Measurements from ENCODE around the gene MVD. TPM values are rescaled to one million over a fixed set of nuclear protein-coding genes. Genes with fewer than 3 reads are reported as not detected.

Gene MVD
- total and polyA plus RNA-seq, 3 experiments from 2014 or later: 25.6 to 59.7 (median 58.0) TPM

- Histone ChIP-seq H3K27me3 (ENCODE audit: insufficient read depth, low read length, poor library complexity, severe bottlenecking) (no peaks in the 10 kb centered on the region), H3K36me3 (ENCODE audit: insufficient read depth, low read length) (peaks cover 22% of the 10 kb centered on the region), H3K4me3 (ENCODE audit: low read length) (no peak overlapping the region), H3K9me3 (ENCODE audit: low read length) (no peaks in the 10 kb centered on the region), H3K4me1 (ENCODE audit: insufficient read depth, low read length) (peaks cover 6% of the 10 kb centered on the region), H3K27ac (ENCODE audit: low read depth, low read length) (no peak overlapping the region)
- no peak for DNase-seq
- H3K9me3 Mint-ChIP-seq: no peaks in the 10 kb centered on the region
- peaks cover 0 to 73% (median 3%) of the 10 kb centered on the region in 3 donors for H3K36me3 Mint-ChIP-seq
- H3K27me3 Mint-ChIP-seq: no peaks in the 10 kb centered on the region
- H3K4me3 Mint-ChIP-seq: peak overlapping the region in 1 of 7 donors; percentile 24
- peaks cover 5 to 16% (median 7%) of the 10 kb centered on the region in 3 donors for H3K4me1 Mint-ChIP-seq
- CTCF ChIA-PET: interaction anchor here (4.2 kb wide), 1 partner anchor 9 kb away, joined by 21 read pairs; no protein-coding TSS in a partner anchor
- H3K27ac Mint-ChIP-seq: peak overlapping the region in 3 of 8 donors; percentile 29 to 95 (median 45)
- POLR2A ChIA-PET: interaction anchor here (1.0 kb wide), 1 partner anchor 19 kb away, joined by 3 read pairs; no protein-coding TSS in a partner anchor
Measured at GRCh38 chr16:88629835-88630234, 33.1 kb downstream of the MVD start.

DNA sequence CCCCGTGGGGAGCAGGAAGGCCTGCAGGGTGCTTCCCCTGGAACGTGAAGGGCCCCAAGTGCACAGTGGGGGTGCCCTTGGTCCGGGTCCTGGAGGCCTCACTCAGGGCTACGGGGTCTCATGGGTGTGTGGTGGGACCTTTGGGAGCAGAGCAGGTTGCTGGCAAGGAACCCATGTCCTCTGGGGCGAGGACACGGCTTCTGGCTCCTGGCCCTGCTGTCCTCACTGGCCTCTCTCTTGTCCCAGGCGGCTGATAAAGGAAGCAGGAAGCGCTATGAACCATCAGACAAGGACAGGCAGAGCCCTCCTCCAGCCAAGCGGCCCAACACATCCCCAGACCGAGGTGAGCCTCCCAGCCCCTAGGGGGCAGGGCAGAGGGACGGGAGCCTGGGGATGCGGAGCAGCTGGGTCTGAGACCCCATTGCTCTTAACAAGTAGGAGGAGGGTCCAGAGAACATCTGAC is 34.3 kb downstream of the MVD start:
- H3K9me3 Mint-ChIP-seq: no peaks in the 10 kb centered on the region
- peak overlapping the region in 4 of 8 donors; percentile 23 to 86 (median 56) for H3K27ac Mint-ChIP-seq
- ChIA-PET CTCF (no interaction called here), POLR2A (no interaction called here)
- H3K4me3 Mint-ChIP-seq: no peak overlapping the region
- Histone ChIP-seq H3K27ac (ENCODE audit: low read depth, low read length) (peak overlapping the region; percentile 33), H3K4me3 (ENCODE audit: low read length) (no peak overlapping the region), H3K4me1 (ENCODE audit: insufficient read depth, low read length) (peaks cover 1% of the 10 kb centered on the region), H3K36me3 (ENCODE audit: insufficient read depth, low read length) (peaks cover 30% of the 10 kb centered on the region), H3K9me3 (ENCODE audit: low read length) (no peaks in the 10 kb centered on the region), H3K27me3 (ENCODE audit: insufficient read depth, low read length, poor library complexity, severe bottlenecking) (no peaks in the 10 kb centered on the region)
- peaks cover 0 to 82% (median 3%) of the 10 kb centered on the region in 3 donors for H3K36me3 Mint-ChIP-seq
- no peak for DNase-seq
- peaks cover 2 to 17% (median 6%) of the 10 kb centered on the region in 3 donors for H3K4me1 Mint-ChIP-seq
- H3K27me3 Mint-ChIP-seq: no peaks in the 10 kb centered on the region

DNA sequence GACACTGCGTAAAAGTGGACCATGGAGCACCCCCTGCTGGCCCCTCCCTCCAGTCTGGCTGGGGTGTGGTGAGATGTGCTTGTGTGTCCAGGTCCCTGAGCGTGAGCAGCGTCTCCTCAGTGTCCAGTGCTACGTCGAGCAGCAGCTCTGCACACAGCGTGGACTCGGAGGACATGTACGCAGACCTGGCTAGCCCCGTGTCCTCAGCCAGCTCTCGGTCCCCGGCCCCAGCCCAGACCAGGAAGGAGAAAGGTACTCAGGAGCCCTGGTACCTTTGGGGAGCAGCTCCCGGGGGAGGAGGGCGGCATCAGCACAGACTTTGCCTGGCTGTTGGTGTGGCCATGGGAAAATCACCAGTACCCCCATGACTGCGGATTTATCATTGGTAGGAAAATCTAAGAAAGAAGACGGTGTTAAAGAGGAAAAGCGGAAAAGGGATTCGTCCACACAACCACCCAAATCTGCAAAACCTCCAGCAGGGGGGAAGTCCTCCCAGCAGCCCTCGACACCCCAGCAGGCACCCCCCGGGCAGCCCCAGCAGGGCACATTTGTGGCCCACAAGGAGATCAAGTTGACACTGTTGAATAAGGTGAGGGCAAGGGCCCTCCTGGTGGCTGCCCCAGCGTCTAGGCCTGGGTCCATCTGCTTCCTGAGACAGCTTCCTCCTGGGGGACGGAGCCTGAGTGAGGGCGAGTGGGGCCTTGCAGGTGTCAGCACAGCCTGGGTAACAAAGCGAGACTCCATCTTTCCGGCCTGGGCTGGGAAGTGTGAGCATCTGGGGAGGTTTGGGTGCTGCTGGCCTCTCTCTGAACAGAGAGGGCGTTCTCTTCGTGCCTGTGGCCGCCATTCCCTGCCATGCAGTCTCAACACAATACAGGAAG is 35.1 kb downstream of the MVD start:
- POLR2A ChIA-PET: no interaction called here
- H3K27ac Mint-ChIP-seq: peak overlapping the region in 3 of 8 donors; percentile 22 to 58 (median 42)

DNA sequence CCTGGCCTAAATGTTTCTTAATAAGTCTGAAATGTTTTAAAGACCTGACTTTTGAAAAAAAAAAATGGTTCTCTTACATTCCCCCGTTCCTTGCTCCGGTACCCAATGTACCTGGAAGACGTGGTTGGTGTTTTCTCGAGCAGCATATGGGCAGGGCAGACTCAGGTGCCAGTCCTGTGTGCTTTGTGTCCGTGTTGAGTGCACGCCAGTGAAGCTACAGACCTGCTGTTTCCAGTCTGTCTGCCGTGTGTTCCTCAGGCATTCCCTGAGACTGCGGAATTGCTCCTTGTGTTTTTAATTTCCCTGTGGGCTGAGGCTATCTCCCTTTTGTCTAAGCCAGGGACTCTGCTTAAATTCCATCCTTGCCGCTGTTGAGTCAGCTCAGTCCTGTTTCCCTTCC is 36.2 kb downstream of the MVD start:
- Mint-ChIP-seq H3K27me3 (no peaks in the 10 kb centered on the region), H3K4me1 (peaks cover 0 to 18% (median 3%) of the 10 kb centered on the region in 3 donors), H3K4me3 (no peak overlapping the region), H3K9me3 (no peaks in the 10 kb centered on the region), H3K27ac (peak overlapping the region in 5 of 8 donors; percentile 41 to 89 (median 55)), H3K36me3 (peaks cover 0 to 89% (median 0%) of the 10 kb centered on the region in 3 donors)
- CTCF ChIA-PET: interaction anchor here (0.9 kb wide), 1 partner anchor 36 kb away, joined by 3 read pairs; the partner anchor contains the start of gene MVD
- Histone ChIP-seq H3K36me3 (ENCODE audit: insufficient read depth, low read length) (peaks cover 49% of the 10 kb centered on the region), H3K9me3 (ENCODE audit: low read length) (no peaks in the 10 kb centered on the region), H3K4me1 (ENCODE audit: insufficient read depth, low read length) (peaks cover 5% of the 10 kb centered on the region), H3K27me3 (ENCODE audit: insufficient read depth, low read length, poor library complexity, severe bottlenecking) (no peaks in the 10 kb centered on the region), H3K27ac (ENCODE audit: low read depth, low read length) (no peak overlapping the region), H3K4me3 (ENCODE audit: low read length) (no peak overlapping the region)
- POLR2A ChIA-PET: no interaction called here
- DNase-seq: no peak

More for the DNA sequence above, 35.1 kb downstream of the MVD start:
- Histone ChIP-seq H3K4me3 (ENCODE audit: low read length) (no peak overlapping the region), H3K27me3 (ENCODE audit: insufficient read depth, low read length, poor library complexity, severe bottlenecking) (no peaks in the 10 kb centered on the region), H3K36me3 (ENCODE audit: insufficient read depth, low read length) (peaks cover 37% of the 10 kb centered on the region), H3K27ac (ENCODE audit: low read depth, low read length) (peak overlapping the region; percentile 33), H3K9me3 (ENCODE audit: low read length) (no peaks in the 10 kb centered on the region), H3K4me1 (ENCODE audit: insufficient read depth, low read length) (no peaks in the 10 kb centered on the region)
- no peaks in the 10 kb centered on the region for H3K27me3 Mint-ChIP-seq
- CTCF ChIA-PET: no interaction called here
- DNase-seq: no peak
- no peaks in the 10 kb centered on the region for H3K9me3 Mint-ChIP-seq
- peak overlapping the region in 1 of 7 donors; percentile 32 for H3K4me3 Mint-ChIP-seq
- H3K4me1 Mint-ChIP-seq: peaks cover 0 to 16% (median 2%) of the 10 kb centered on the region in 3 donors
- H3K36me3 Mint-ChIP-seq: peaks cover 0 to 83% (median 3%) of the 10 kb centered on the region in 3 donors

GRCh38 chr16:88624977-88625576 is 37.8 kb downstream of the MVD start:
- Histone ChIP-seq H3K9me3 (ENCODE audit: low read length) (no peaks in the 10 kb centered on the region), H3K36me3 (ENCODE audit: insufficient read depth, low read length) (peaks cover 49% of the 10 kb centered on the region), H3K27ac (ENCODE audit: low read depth, low read length) (no peak overlapping the region), H3K4me1 (ENCODE audit: insufficient read depth, low read length) (peaks cover 16% of the 10 kb centered on the region), H3K4me3 (ENCODE audit: low read length) (no peak overlapping the region), H3K27me3 (ENCODE audit: insufficient read depth, low read length, poor library complexity, severe bottlenecking) (no peaks in the 10 kb centered on the region)
- Mint-ChIP-seq H3K9me3 (no peaks in the 10 kb centered on the region), H3K4me3 (no peak overlapping the region), H3K27ac (peak overlapping the region in 3 of 8 donors; percentile 17 to 58 (median 22)), H3K4me1 (peaks cover 9 to 30% (median 12%) of the 10 kb centered on the region in 3 donors), H3K36me3 (peaks cover 0 to 82% (median 0%) of the 10 kb centered on the region in 3 donors), H3K27me3 (peaks cover 0 to 1% of the 10 kb centered on the region in 2 donors)
- POLR2A ChIA-PET: interaction anchor here (0.7 kb wide), 1 partner anchor 10 kb away, joined by 5 read pairs; no protein-coding TSS in a partner anchor
- no peak for DNase-seq
- CTCF ChIA-PET: no interaction called here

- peaks cover 20% of the 10 kb centered on the region for H3K4me1 ChIP-seq (ENCODE audit: insufficient read depth, low read length)
- POLR2A ChIA-PET: no interaction called here
- CTCF ChIA-PET: no interaction called here
- Mint-ChIP-seq H3K4me1 (peaks cover 15 to 35% (median 18%) of the 10 kb centered on the region in 3 donors), H3K36me3 (peaks cover 0 to 82% (median 3%) of the 10 kb centered on the region in 3 donors), H3K27ac (peak overlapping the region in 3 of 8 donors; percentile 72 to 86 (median 84)), H3K9me3 (peaks cover 0 to 2% (median 2%) of the 10 kb centered on the region in 5 donors), H3K27me3 (peaks cover 0 to 4% of the 10 kb centered on the region in 2 donors), H3K4me3 (no peak overlapping the region)
- no peak overlapping the region for H3K27ac ChIP-seq (ENCODE audit: low read depth, low read length)
- DNase-seq: no peak
- no peak overlapping the region for H3K4me3 ChIP-seq (ENCODE audit: low read length)
- H3K36me3 ChIP-seq (ENCODE audit: insufficient read depth, low read length): peaks cover 49% of the 10 kb centered on the region
- H3K27me3 ChIP-seq (ENCODE audit: insufficient read depth, low read length, poor library complexity, severe bottlenecking): no peaks in the 10 kb centered on the region
- H3K9me3 ChIP-seq (ENCODE audit: low read length): no peaks in the 10 kb centered on the region
Measured at GRCh38 chr16:88624481-88624880, 38.4 kb downstream of the MVD start.

- ChIA-PET CTCF (no interaction called here), POLR2A (no interaction called here)
- no peak for DNase-seq
- no peak overlapping the region for H3K4me3 ChIP-seq (ENCODE audit: low read length)
- Mint-ChIP-seq H3K4me1 (peaks cover 21 to 42% (median 24%) of the 10 kb centered on the region in 3 donors), H3K36me3 (peaks cover 0 to 82% (median 3%) of the 10 kb centered on the region in 3 donors), H3K27me3 (peaks cover 0 to 4% of the 10 kb centered on the region in 2 donors), H3K27ac (peak overlapping the region in 7 of 8 donors; percentile 36 to 86 (median 72)), H3K4me3 (no peak overlapping the region), H3K9me3 (peaks cover 0 to 2% (median 2%) of the 10 kb centered on the region in 5 donors)
- peaks cover 49% of the 10 kb centered on the region for H3K36me3 ChIP-seq (ENCODE audit: insufficient read depth, low read length)
- H3K27ac ChIP-seq (ENCODE audit: low read depth, low read length): no peak overlapping the region
- peaks cover 26% of the 10 kb centered on the region for H3K4me1 ChIP-seq (ENCODE audit: insufficient read depth, low read length)
- no peaks in the 10 kb centered on the region for H3K27me3 ChIP-seq (ENCODE audit: insufficient read depth, low read length, poor library complexity, severe bottlenecking)
- H3K9me3 ChIP-seq (ENCODE audit: low read length): no peaks in the 10 kb centered on the region
Measured at GRCh38 chr16:88623858-88624257, 39.0 kb downstream of the MVD start.
